AG04450 (cell line): ENCODE measurements around the gene ZDHHC9. TPM values are rescaled to one million over a fixed set of nuclear protein-coding genes. Genes with fewer than 3 reads are reported as not detected.

Experiments
- CTCF ChIA-PET: fragments of 300-600, 350-600 bp; formaldehyde crosslinking; extraction: SDS; loops from one replicate; lab custom pipeline; 2022; ENCODE audit warnings: antibody characterized with exemption, inconsistent platforms; lab: Charles Lee
- POLR2A ChIA-PET: fragments of 350-600 bp; formaldehyde crosslinking; extraction: SDS; loops from one replicate; lab custom pipeline; 2021; ENCODE audit warnings: antibody characterized with exemption, inconsistent platforms; lab: Yijun Ruan, JAX
- DNase-seq: peaks from one replicate; pipeline ENCODE4 v3.0.0-alpha.2; 2011; ENCODE audit warnings: low read depth, low spot score
- H3K27ac ChIP-seq: one replicate; pipeline ENCODE4 v1.5.1; 2012; ENCODE audit warnings: low read depth, low read length, control low read depth
- H3K27me3 ChIP-seq: one replicate; pipeline ENCODE4 v1.6.0; 2012; ENCODE audit warnings: low read length; ENCODE audit not compliant: control insufficient read depth, insufficient read depth
- H3K4me3 ChIP-seq: 2 replicates; pipeline ENCODE4 v1.5.1; 2011; ENCODE audit warnings: mild to moderate bottlenecking, low read depth, low read length, control low read depth
- H3K9me3 ChIP-seq: 2 replicates; pipeline ENCODE4 v1.5.1; 2012; ENCODE audit warnings: low read length; ENCODE audit not compliant: control insufficient read depth, insufficient read depth
- CTCF ChIP-seq: IDR thresholded peaks from 2 replicates; pipeline ENCODE4 v1.5.1; 2011; ENCODE audit warnings: low read depth, low read length, control low read depth, inconsistent platforms
- polyA plus RNA-seq: library from polyadenylated mRNA; depleted of rRNA; stranded (reverse); fragments of >200 nt; gene quantifications from 2 replicates; pipeline ENCODE4 v1.2.3, GENCODE V29; 2011

Gene ZDHHC9
- polyA plus RNA-seq, 1 experiment, result 46.0 TPM

GRCh38 chrX:129808829-129809796, 34.6 kb downstream of the ZDHHC9 start:
- no peak for TF ChIP-seq CTCF
- Histone ChIP-seq H3K27me3 (no peaks in the 10 kb centered on the region), H3K9me3 (no peaks in the 10 kb centered on the region), H3K27ac (no peak overlapping the region), H3K4me3 (no peak overlapping the region)
- no peak for DNase-seq
- CTCF ChIA-PET, result no interaction called here
- POLR2A ChIA-PET, result interaction anchor here (0.7 kb wide), 1 partner anchor 40 kb away, joined by 3 read pairs; no protein-coding TSS in a partner anchor

- no peak for DNase-seq
- TF ChIP-seq CTCF, result no peak
- ChIA-PET CTCF (no interaction called here), POLR2A (no interaction called here)
- Histone ChIP-seq H3K27me3 (no peaks in the 10 kb centered on the region), H3K27ac (no peak overlapping the region), H3K9me3 (no peaks in the 10 kb centered on the region), H3K4me3 (no peak overlapping the region)
These were observed 35.4 kb downstream of the ZDHHC9 start for GRCh38 chrX:129808158-129808828.

- no peak for DNase-seq
- CTCF ChIA-PET, result no interaction called here
These were observed 38.9 kb downstream of the ZDHHC9 start for GRCh38 chrX:129804806-129805205.

GRCh38 chrX:129802863-129803262, 40.8 kb downstream of the ZDHHC9 start:
- no peak for TF ChIP-seq CTCF
- no peak for DNase-seq
- Histone ChIP-seq H3K9me3 (no peaks in the 10 kb centered on the region), H3K27ac (no peak overlapping the region), H3K27me3 (no peaks in the 10 kb centered on the region), H3K4me3 (no peak overlapping the region)
- POLR2A ChIA-PET, result no interaction called here
- CTCF ChIA-PET, result interaction anchor here (0.6 kb wide), 1 partner anchor 30 kb away, joined by 3 read pairs; no protein-coding TSS in a partner anchor

More at GRCh38 chrX:129804806-129805205, 38.9 kb downstream of the ZDHHC9 start:
- Histone ChIP-seq H3K9me3 (no peaks in the 10 kb centered on the region), H3K27me3 (no peaks in the 10 kb centered on the region), H3K4me3 (no peak overlapping the region), H3K27ac (no peak overlapping the region)
- no peak for TF ChIP-seq CTCF
- POLR2A ChIA-PET, result no interaction called here
